ENCODE measurements around the gene KNSTRN. TPM values are rescaled to one million over a fixed set of nuclear protein-coding genes. Genes with fewer than 3 reads are reported as not detected.

KNSTRN gene
- total RNA-seq, 1 donor from 2014 or later: 74.7 TPM

DNA sequence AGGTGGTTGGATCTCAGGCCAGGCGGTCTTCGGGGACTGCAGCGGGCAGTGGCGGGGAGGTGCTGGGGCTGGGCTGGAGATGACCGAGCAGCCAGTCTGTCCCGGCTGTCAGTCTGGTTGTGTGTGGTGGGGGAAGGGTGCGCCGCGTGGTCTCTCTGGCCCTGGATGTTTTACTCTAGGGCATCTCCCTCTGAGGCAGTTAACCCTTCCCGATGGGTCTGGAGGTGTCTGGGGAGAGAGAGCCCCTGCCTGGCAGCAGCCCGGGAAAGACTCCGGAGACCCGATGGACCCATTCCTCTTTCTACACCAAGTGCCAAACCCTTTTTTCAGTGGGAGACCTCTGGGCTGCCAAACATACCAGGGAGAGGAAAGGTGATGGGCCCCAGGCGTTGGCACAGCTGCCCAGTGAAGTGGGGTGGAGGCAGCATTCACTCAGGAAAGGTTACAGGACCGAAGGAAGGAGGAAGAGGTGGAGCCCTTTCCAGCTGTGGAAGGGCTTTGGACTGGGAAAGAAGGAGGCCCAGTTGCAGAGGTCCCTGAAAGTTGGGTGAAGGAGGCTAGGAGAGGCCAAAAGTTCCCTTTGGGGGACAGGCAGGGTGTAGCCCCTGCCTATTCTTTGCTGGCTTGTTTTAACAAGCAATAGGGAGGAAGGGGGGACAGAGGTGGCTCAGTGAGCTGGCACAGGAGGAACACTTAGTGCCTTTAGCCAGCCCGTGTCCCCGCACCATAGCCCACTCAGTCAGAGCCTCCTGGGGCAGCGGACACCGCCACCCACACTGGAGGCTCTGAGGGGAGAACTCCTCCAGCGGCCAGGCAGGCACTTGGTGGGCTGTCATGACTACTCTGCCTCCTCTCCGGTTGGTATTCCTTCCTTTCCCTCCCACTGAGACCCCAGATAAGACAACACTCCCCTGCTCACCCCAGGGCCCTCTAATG lies 55.5 kb downstream of the KNSTRN start:
- H3K36me3 Mint-ChIP-seq (ENCODE audit: low read depth): no peaks in the 10 kb centered on the region
- H3K4me1 Mint-ChIP-seq: peaks cover 43% of the 10 kb centered on the region
- TF ChIP-seq CTCF (conservative IDR thresholded peaks at IDR 0.05): no peak
- no peak overlapping the region for H3K27ac Mint-ChIP-seq (ENCODE audit: unreplicated experiment)
- H3K27me3 Mint-ChIP-seq (ENCODE audit: low read depth): peaks cover 80% of the 10 kb centered on the region
- peak overlapping the region; percentile 93 for H3K4me3 Mint-ChIP-seq
- DNase-seq (ENCODE audit: low read depth, low spot score): no peak
- no peaks in the 10 kb centered on the region for H3K9me3 Mint-ChIP-seq

DNA sequence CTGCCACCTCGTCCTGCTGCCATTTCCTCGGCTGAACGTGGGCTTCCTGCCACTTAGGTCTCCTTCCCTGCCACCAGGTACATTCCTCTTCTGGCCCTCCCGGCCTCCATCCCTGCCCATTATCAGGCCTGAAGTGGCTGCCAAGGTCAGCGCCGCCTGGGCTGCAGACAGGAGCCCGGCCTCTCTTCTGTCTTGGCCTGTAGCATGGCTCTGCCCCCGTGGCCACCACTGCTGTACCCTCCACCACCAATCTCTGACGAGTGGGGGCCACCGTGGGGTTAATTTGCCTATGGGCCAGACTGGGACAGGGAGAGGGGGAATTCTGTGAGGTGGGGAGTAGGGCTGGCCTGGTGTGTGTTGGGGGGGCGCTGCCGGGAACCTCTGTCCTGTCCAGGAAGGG lies 56.2 kb downstream of the KNSTRN start:
- no peak for TF ChIP-seq CTCF (conservative IDR thresholded peaks at IDR 0.05)
- no peaks in the 10 kb centered on the region for H3K9me3 Mint-ChIP-seq
- no peak for DNase-seq (ENCODE audit: low read depth, low spot score)
- H3K36me3 Mint-ChIP-seq (ENCODE audit: low read depth): no peaks in the 10 kb centered on the region
- peak overlapping the region; percentile 93 for H3K4me3 Mint-ChIP-seq
- peaks cover 49% of the 10 kb centered on the region for H3K4me1 Mint-ChIP-seq
- H3K27me3 Mint-ChIP-seq (ENCODE audit: low read depth): peaks cover 80% of the 10 kb centered on the region
- H3K27ac Mint-ChIP-seq (ENCODE audit: unreplicated experiment): no peak overlapping the region

DNA sequence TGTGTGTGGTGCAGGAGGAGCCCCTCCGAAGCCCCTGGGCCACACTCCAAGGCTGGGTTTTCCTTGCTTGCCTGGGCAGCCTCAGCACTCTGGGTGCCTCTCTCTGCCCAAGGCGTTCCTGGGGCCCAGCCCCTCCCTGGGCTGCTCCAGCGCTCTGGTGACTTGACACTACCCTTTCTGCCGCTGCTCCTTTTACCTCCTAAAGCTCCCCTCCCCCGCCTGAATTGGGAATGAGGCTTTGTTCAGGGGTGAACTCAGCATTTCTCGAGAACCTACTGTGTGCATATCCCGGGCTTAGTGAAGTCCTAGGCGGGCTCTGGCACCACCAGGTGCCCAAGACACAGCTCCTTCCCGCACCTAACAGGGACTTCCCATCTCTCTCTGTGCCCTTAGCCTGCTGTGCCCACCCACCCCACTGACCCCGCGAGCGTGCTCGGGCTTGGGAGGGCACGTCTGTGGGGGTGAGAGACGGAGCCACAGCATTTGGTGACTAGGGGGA lies 57.0 kb downstream of the KNSTRN start:
- Mint-ChIP-seq H3K36me3 (ENCODE audit: low read depth) (no peaks in the 10 kb centered on the region), H3K9me3 (no peaks in the 10 kb centered on the region), H3K27ac (ENCODE audit: unreplicated experiment) (peak overlapping the region; percentile 89), H3K4me1 (peaks cover 57% of the 10 kb centered on the region), H3K27me3 (ENCODE audit: low read depth) (peaks cover 75% of the 10 kb centered on the region), H3K4me3 (peak overlapping the region; percentile 93)
- DNase-seq (ENCODE audit: low read depth, low spot score): no peak
- TF ChIP-seq CTCF (conservative IDR thresholded peaks at IDR 0.05): no peak

DNA sequence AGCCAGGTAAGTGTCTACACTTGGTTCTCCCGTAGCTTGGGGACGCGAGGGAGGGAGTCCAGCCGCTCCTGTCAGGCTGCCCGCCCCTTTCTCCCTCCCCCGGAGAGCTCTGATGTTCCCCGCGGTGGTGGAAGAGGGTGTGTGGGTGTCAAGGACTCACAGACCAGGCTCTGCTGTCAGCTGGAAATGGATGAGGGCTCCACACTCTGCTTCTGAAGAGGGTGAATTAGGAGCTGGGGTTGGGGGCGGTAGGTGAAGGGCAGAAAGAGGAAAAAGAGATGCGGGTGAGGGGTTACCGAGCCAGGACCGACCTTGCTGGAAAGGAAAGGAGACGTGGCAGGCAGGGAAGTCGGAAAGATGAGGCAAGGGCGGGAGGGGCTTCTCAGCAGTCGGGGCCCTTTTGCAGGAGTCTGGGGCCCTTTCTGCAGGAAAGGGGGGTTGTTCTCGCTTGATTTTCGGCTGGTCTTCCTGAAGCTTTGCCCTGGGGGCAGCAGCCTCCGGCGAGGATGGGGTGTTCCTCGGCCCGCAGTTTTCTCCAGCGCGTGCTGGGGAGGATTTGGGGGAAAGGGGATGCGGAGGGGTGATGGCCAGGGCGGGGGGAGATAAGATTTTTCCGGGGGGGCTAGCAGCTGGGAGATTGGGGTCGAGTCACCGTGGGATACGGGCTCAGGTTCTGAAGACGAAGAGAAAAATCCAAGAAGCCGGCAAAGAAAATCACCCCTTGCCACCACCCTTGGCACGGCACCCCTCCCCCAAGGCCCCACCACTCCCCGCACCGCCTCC lies 57.6 kb downstream of the KNSTRN start:
- no peak for TF ChIP-seq CTCF (conservative IDR thresholded peaks at IDR 0.05)
- Mint-ChIP-seq H3K36me3 (ENCODE audit: low read depth) (no peaks in the 10 kb centered on the region), H3K4me1 (peaks cover 64% of the 10 kb centered on the region), H3K9me3 (no peaks in the 10 kb centered on the region), H3K27me3 (ENCODE audit: low read depth) (peaks cover 72% of the 10 kb centered on the region), H3K4me3 (peak overlapping the region; percentile 93), H3K27ac (ENCODE audit: unreplicated experiment) (no peak overlapping the region)
- DNase-seq (ENCODE audit: low read depth, low spot score): peak; percentile 18

- Mint-ChIP-seq H3K27me3 (ENCODE audit: low read depth) (peaks cover 64% of the 10 kb centered on the region), H3K9me3 (no peaks in the 10 kb centered on the region), H3K4me3 (peak within 1 kb of the TSS; percentile 95), H3K36me3 (ENCODE audit: low read depth) (no peaks in the 10 kb centered on the region), H3K27ac (ENCODE audit: unreplicated experiment) (peak within 1 kb of the TSS; percentile 62), H3K4me1 (peaks cover 67% of the 10 kb centered on the region)
- peak; percentile 25 for TF ChIP-seq CTCF (conservative IDR thresholded peaks at IDR 0.05)
- peak; percentile 95 for DNase-seq (ENCODE audit: low read depth, low spot score)
Measured at GRCh38 chr15:40440743-40441564, 58.4 kb downstream of the KNSTRN start, which contains the start of gene BAHD1. TSS of gene BAHD1 (plus strand) at chr15:40440953. CDS start at chr15:40458465, 17,512 bp downstream.

Data from neural crest cell (in vitro differentiated cells).